Cardiac fibroblast (primary cell): ENCODE measurements around the gene ENGASE.

ENCODE experiments used
- DNase-seq, 2 donors: peaks; one replicate each; pipeline versions ENCODE4 v3.0.0 to v3.0.0-alpha.2; 2010; ENCODE audit warnings: low read depth in 2 of 2
- H3K4me3 ChIP-seq, 2 donors: replicated peaks in 1 of 2; 1 replicate in 1 of 2; 2 replicates in 1 of 2; pipeline ENCODE4 v1.5.1; 2011; ENCODE audit warnings: low read depth in 2 of 2, low read length in 2 of 2, mild to moderate bottlenecking in 2 of 2, moderate library complexity in 1 of 2
- CTCF ChIP-seq: IDR thresholded peaks from one replicate; pipeline ENCODE4 v1.5.1; 2011; ENCODE audit warnings: low read depth, mild to moderate bottlenecking, low read length, inconsistent platforms

The ENGASE gene

GRCh38 chr17:79048826-79049755 lies 25.5 kb upstream of the ENGASE start:
- DNase-seq = no peak
- TF ChIP-seq CTCF = no peak

GRCh38 chr17:79049821-79050220 lies 24.8 kb upstream of the ENGASE start:
- DNase-seq = no peak
- no peak overlapping the region for H3K4me3 ChIP-seq
- TF ChIP-seq CTCF = no peak

More at GRCh38 chr17:79048826-79049755, 25.5 kb upstream of the ENGASE start:
- H3K4me3 ChIP-seq = no peak overlapping the region

- DNase-seq = no peak
- H3K4me3 ChIP-seq = no peak overlapping the region
- no peak for TF ChIP-seq CTCF
These were observed 24.1 kb upstream of the ENGASE start for GRCh38 chr17:79050551-79050950.

- no peak overlapping the region for H3K4me3 ChIP-seq
- TF ChIP-seq CTCF = no peak
- DNase-seq = peak in 1 of 2 donors; percentile 42
These were observed 23.3 kb upstream of the ENGASE start for GRCh38 chr17:79051306-79051705.

- DNase-seq = no peak
- TF ChIP-seq CTCF = no peak
- no peak overlapping the region for H3K4me3 ChIP-seq
These were observed 22.5 kb upstream of the ENGASE start for GRCh38 chr17:79052131-79052530.

GRCh38 chr17:79053251-79053925 lies 21.2 kb upstream of the ENGASE start:
- no peak for TF ChIP-seq CTCF
- DNase-seq = peak in 1 of 2 donors; percentile 60

More at GRCh38 chr17:79053251-79053925, 21.2 kb upstream of the ENGASE start:
- no peak overlapping the region for H3K4me3 ChIP-seq
